Ectodermal cell (in vitro differentiated cells): ENCODE data around the gene DISC1.
"Not testable (repeated sequence)": the region's sequence is repeated elsewhere in the genome, so short reads cannot be mapped to it uniquely, and the experiment has no call there.

Experiments
- H3K27ac ChIP-seq: 2 replicates; pipeline ENCODE4 v1.7.0; 2013; ENCODE audit warnings: mild to moderate bottlenecking, low read depth, low read length; ENCODE audit not compliant: insufficient read depth, poor library complexity, severe bottlenecking
- H3K27me3 ChIP-seq: 2 replicates; pipeline ENCODE4 v1.7.0; 2013; ENCODE audit warnings: mild to moderate bottlenecking, low read length; ENCODE audit not compliant: insufficient read depth, control insufficient read depth, poor library complexity, severe bottlenecking
- H3K36me3 ChIP-seq: one replicate; pipeline ENCODE4 v1.7.0; 2013; ENCODE audit warnings: low read length; ENCODE audit not compliant: control insufficient read depth, insufficient read depth
- H3K4me1 ChIP-seq: one replicate; pipeline ENCODE4 v1.7.0; 2013; ENCODE audit warnings: low read length; ENCODE audit not compliant: control insufficient read depth, insufficient read depth
- H3K4me3 ChIP-seq: 2 replicates; pipeline ENCODE4 v1.7.0; 2013; ENCODE audit warnings: low read depth, low read length, control low read depth; ENCODE audit not compliant: insufficient read depth
- H3K9me3 ChIP-seq: 2 replicates; pipeline ENCODE4 v1.7.0; 2013; ENCODE audit warnings: mild to moderate bottlenecking, low read length, moderate library complexity; ENCODE audit not compliant: control insufficient read depth
- WGBS, 2 experiments: methylation state at CpG; one replicate each; pipeline ENCODE4 v1.1.7; 2013; ENCODE audit warnings: missing lambda C conversion rate in 2 of 2; 5-methylcytosine and 5-hydroxymethylcytosine counted together

Gene DISC1

DNA sequence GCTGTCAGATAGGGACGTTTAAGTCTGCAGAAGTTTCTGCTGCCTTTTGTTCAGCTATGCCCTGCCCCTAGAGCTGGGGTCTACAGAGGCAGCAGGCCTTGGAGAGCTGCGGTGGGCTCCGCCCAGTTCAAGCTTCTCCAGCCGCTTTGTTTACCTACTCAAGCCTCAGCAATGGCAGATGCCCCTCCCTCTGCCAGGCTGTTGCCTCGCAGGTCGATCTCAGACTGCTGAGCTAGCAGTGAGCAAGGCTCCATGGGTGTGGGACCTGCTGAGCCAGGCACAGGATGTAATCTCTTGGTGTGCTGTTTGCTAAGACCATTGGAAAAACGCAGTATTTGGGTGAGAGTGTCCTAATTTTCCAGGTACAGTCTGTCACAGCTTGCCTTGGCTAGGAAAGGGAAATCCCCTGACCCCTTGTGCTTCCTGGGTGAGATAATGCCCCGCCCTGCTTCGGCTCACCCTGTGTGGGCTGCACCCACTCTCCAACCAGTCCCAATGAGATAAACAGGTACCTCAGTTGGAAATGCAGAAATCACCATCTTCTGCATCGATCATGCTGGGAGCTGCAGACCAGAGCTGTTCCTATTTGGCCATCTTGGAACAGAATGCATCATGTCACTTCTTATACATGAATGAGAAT, 25.2 kb downstream of the DISC1 start:
- H3K27ac ChIP-seq, H3K36me3 ChIP-seq, H3K4me3 ChIP-seq, H3K27me3 ChIP-seq, H3K9me3 ChIP-seq, H3K4me1 ChIP-seq: not testable (repeated sequence)
- 61 to 69% methylated on average over 10 of the region's 10 CpGs for WGBS, 2 experiments

DNA sequence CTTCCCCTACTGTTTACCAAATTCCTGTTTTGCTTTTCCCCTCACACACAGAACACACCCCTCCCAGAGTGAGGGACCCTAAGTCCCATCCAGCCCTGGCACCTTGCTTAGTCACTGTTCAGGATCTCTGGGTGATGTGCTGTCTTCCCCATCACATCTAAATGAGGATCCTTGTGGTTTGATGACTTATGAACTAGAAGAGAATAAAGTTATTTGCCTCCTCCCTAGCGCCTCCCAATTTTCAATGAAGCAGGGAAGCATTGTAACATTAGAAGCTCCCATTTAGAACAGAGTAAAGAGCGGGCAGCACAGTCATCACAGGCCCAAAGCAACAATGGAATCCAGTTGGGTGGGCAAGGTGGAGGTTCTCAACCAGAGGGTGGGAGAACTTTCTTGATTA, 27.0 kb downstream of the DISC1 start:
- no peak overlapping the region for H3K27ac ChIP-seq
- WGBS, 2 experiments, result 90 to 95% methylated on average over 2 of the region's 2 CpGs
- H3K4me1 ChIP-seq, result no peaks in the 10 kb centered on the region
- no peaks in the 10 kb centered on the region for H3K36me3 ChIP-seq
- H3K27me3 ChIP-seq, result no peaks in the 10 kb centered on the region
- H3K9me3 ChIP-seq, result peaks cover 5% of the 10 kb centered on the region
- H3K4me3 ChIP-seq, result no peak overlapping the region

DNA sequence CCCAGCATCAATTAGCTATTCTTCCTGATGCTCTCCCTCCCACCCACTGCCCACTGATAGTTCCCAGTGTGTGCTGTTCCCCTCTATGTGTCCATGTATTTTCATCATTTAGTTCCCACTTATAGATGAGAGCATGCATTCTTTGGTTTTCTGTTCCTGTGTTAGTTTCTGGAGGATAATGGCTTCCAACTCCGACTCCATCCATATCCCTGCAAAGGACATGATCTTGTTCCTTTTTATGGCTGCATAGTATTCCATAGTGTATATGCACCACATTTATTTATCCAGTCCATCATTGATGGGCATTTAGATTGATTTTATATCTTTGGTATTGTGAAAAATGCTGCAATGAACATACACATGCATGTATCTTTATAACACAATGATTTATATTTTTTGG, 30.2 kb downstream of the DISC1 start:
- Histone ChIP-seq H3K27me3 (no peaks in the 10 kb centered on the region), H3K4me1 (no peaks in the 10 kb centered on the region), H3K27ac (no peak overlapping the region), H3K36me3 (no peaks in the 10 kb centered on the region), H3K9me3 (peaks cover 5% of the 10 kb centered on the region), H3K4me3 (no peak overlapping the region)
- WGBS, 2 experiments, result 83 to 100% methylated on average over 1 of the region's 1 CpG

DNA sequence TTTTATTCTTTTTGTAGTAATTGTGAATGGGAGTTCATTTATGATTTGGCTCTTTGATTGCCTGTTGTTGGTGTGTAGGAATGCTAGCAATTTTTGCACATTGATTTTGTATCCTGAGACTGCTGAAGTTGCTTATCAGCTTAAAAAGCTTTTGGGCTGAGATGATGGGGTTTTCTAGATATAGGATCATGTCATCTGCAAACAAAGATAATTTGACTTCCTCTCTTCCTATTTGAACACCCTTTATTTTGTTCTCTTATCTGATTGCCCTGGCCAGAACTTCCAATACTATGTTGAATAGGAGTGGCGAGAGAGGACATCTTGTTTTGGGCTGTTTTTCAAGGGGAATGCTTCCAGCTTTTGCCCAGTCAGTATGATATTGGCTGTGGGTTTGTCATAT, 31.6 kb downstream of the DISC1 start:
- not testable (repeated sequence) for H3K4me1 ChIP-seq, H3K9me3 ChIP-seq, H3K36me3 ChIP-seq, H3K27me3 ChIP-seq, H3K27ac ChIP-seq, H3K4me3 ChIP-seq
- WGBS, 2 experiments, result 95 to 100% methylated on average over 1 of the region's 1 CpG

DNA sequence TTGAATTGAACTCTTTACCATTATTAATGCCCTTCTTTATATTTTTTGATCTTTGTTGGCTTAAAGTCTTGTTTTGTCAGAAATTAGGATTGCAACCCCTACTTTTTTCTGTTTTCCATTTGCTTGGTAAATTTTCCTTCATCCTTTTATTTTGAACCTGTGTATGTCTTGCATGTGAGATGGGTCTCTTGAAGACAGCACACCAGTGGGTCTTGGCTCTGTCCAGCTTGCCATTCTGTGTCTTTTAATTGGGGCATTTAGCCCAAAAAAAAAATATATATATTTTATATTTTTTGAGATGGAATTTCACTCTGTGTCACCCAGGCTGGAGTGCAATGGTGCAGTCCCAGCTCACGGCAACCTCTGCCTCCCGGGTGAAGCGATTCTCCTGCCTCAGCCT, 33.6 kb downstream of the DISC1 start:
- Histone ChIP-seq H3K9me3 (peaks cover 5% of the 10 kb centered on the region), H3K4me3 (no peak overlapping the region), H3K27ac (no peak overlapping the region), H3K27me3 (no peaks in the 10 kb centered on the region), H3K36me3 (no peaks in the 10 kb centered on the region), H3K4me1 (no peaks in the 10 kb centered on the region)
- WGBS, 2 experiments, result 93 to 96% methylated on average over 3 of the region's 3 CpGs

DNA sequence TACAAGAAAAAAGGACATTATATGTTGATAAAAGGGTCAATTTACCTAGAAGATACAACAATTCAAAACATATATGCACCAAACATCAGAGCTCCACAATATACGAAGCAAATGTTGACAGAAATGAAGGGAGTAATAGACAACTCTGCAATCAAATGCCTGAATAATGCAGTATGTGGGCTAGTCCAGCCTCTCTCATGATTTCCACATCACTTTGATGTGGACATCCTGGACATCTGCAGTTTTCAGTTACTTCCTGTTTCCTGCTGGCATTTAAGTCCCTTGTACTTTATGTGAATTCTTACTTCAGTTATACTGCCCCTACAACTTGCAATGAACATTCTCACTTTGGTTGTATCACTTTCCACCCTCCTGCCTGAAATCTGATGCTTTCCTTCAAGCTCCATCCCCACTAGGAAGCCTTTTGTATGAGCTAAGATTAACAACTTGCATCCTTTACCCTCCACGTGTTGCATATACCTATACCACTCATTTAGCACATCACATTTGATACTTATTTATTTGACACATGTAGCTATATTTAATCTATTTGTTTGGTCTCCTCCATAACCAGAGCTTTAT, 36.7 kb downstream of the DISC1 start:
- 55 to 58% methylated on average over 2 of the region's 2 CpGs for WGBS, 2 experiments
- no peak overlapping the region for H3K4me3 ChIP-seq
- no peaks in the 10 kb centered on the region for H3K36me3 ChIP-seq
- H3K9me3 ChIP-seq, result no peaks in the 10 kb centered on the region
- H3K4me1 ChIP-seq, result peaks cover 4% of the 10 kb centered on the region
- no peak overlapping the region for H3K27ac ChIP-seq
- H3K27me3 ChIP-seq, result no peaks in the 10 kb centered on the region

DNA sequence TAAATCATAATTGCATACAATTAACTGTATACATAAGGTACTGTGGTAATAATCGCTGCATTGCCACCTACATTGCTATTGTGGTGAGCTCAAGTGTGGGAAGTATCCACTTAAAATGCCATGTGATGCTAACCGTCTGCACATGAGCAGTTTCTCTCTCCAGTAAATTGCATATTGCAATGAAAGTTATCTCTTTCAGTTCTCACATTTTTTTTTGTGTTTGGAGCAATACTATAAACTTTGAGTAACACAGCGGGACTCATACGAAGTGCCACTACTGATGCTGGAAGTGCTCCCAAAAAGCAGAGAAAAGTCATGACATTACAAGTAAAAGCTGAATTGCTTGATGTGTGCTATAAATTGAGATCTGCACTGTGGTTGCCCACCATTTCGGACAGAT, 38.5 kb downstream of the DISC1 start:
- Histone ChIP-seq H3K9me3 (no peaks in the 10 kb centered on the region), H3K4me3 (no peak overlapping the region), H3K27me3 (no peaks in the 10 kb centered on the region), H3K27ac (no peak overlapping the region), H3K4me1 (peaks cover 4% of the 10 kb centered on the region), H3K36me3 (no peaks in the 10 kb centered on the region)
- WGBS, 2 experiments, result 95 to 98% methylated on average over 4 of the region's 5 CpGs

DNA sequence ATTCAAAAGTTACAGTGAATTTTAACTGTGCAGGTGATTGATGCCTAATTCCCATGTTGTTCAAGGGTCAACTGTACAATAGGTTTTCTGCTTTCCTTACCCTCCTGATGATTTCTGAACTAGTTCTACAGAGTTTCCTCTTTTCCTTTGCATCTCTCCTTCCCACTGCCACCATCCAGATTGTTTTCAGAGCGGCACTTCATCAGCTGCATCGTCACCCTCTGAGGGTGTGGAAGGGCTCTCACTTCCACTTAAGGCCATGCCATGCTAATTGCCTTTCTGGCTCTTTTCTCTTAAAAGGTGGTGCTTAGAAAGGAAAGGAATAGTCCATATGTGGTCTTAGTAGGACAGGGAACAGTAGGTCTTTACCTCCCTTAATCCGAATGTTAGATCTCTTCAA, 39.1 kb downstream of the DISC1 start:
- Histone ChIP-seq H3K27ac (no peak overlapping the region), H3K4me3 (no peak overlapping the region), H3K27me3 (no peaks in the 10 kb centered on the region), H3K4me1 (peaks cover 4% of the 10 kb centered on the region), H3K36me3 (no peaks in the 10 kb centered on the region), H3K9me3 (no peaks in the 10 kb centered on the region)
- 92 to 97% methylated on average over 3 of the region's 3 CpGs for WGBS, 2 experiments

DNA sequence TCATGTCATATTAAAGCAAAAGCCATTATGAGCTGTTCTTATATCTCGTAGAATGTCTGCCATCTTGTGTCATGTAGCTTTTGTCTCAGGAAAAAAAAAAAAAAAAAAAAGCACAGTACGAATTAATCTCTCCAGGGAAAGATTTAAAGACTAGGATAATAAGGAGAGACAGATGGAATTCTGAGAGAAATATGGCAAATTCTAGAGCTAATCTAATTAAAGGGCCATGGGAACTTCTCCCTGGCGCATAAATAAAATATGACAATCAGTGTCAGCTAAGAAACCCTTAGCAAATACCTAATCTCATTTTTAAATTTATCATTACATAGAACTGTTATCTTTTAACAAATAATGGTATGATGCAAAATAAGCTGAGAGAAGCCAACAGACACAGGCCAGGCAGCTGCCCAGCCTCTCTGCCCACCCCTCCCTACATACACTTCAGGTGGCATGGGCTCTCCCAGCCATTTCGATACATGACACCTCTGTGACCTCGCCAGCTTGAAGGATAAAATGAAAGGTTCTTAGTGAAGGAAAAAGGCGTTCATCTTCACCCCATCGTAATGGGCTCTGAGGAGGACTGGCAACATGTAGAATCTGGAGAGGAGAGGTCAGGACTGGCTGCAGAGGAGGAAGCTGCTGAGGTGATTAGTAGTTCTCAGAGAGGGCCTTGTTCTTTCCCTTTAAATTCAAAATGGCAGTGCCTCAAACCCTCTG, 39.8 kb downstream of the DISC1 start:
- WGBS, 2 experiments, result 77 to 88% methylated on average over 6 to 7 of the region's 7 CpGs

DNA sequence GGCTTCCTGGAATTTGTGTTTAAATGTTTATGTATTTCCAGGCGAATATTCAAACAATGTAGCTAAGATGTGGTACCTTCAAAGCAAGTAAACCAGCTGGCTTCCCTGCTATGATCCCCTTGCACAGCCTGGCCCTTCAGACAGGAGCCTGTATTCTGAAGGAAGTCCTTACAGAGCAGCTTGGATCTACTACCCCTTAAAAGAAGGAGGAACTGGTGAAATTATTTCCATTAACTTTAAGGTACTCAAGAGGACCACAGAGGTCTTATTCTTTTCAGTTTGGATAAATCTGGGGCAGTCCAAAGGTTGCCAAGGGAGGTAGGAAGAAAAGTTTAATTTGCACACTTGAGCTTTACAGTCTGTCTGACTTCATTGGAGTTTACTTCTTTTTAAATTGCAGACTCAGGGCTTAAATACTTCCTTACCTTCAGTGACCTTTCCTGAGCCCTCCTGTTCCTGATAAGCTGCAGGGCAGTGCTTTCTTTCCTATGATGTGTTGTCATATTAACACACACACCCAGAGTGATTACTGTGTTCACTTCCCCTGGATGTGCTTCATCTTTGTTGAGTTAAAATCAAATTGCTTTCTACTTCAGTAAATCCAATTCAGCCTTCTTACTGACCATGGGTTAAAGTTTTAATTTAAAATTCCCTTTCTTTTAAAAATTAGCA, 40.5 kb downstream of the DISC1 start:
- Histone ChIP-seq H3K27ac (no peak overlapping the region), H3K9me3 (no peaks in the 10 kb centered on the region), H3K4me3 (no peak overlapping the region), H3K27me3 (no peaks in the 10 kb centered on the region), H3K4me1 (peaks cover 4% of the 10 kb centered on the region), H3K36me3 (no peaks in the 10 kb centered on the region)
- WGBS, 2 experiments, result 66 to 74% methylated on average over 1 of the region's 1 CpG

More for the DNA sequence above, 39.8 kb downstream of the DISC1 start:
- Histone ChIP-seq H3K36me3 (no peaks in the 10 kb centered on the region), H3K4me1 (peaks cover 4% of the 10 kb centered on the region), H3K9me3 (no peaks in the 10 kb centered on the region), H3K4me3 (no peak overlapping the region), H3K27ac (no peak overlapping the region), H3K27me3 (no peaks in the 10 kb centered on the region)
